GM18873 (cell line): ENCODE data around the gene NDUFC1.
"Not testable (repeated sequence)": the region's sequence is repeated elsewhere in the genome, so short reads cannot be mapped to it uniquely, and the experiment has no call there.

Experiments used
- ATAC-seq: cut with Tn5 transposase; IDR thresholded peaks from one replicate; pipeline ENCODE4 v1.9.1; 2021; ENCODE audit warnings: mild to moderate bottlenecking, moderate library complexity, moderate number of reproducible peaks; ENCODE audit not compliant: unreplicated experiment, low FRiP score

NDUFC1 gene

DNA sequence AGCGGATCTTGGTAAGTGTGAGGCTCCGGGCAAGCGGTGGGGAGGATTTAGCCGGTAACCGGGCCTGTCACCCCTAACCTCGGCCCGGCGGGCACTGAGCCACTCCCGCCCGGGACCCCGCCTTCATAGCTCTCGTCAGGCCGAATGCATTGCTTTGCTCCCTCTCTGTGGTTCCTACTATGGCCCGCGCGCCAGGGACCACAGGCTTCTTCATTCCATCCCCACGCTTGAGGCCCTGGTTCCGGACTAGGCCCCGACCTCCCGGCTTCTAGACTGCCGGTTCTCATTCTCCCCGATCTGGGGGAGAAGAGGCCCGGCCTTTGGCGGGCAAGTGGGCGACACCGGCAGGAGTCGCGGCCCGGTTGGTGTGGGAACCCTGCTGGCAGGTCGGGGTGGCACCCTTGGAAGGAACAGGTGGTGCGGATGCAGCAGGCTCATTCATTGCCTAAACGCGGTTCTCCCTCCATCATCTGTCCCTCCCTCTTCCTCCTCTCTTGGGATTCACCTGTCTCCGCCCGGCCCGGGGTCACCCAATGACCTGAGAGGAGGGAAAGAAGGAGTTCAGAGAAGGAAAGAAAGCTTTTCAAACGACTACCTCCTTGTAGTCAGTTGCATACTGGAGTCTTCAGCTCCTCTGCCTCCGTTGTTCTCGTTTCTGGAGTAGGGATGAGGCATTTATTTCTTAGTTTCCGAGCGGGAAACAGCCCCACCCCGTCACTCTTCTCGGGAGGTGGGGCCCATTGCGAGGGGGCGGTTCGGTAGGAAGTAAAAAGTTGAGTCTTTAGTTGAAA is at the start of gene NDUFC1:
Gene NDUFC1, minus strand, starts transcription at position 657 of the 791 bp plus-strand sequence. CDS start 6,679 bp downstream, outside the sequence.
- ATAC-seq, result peak; percentile 31

GRCh38 chr4:139337612-139338011 is 35.3 kb upstream of the NDUFC1 start:
- ATAC-seq, result no peak

DNA sequence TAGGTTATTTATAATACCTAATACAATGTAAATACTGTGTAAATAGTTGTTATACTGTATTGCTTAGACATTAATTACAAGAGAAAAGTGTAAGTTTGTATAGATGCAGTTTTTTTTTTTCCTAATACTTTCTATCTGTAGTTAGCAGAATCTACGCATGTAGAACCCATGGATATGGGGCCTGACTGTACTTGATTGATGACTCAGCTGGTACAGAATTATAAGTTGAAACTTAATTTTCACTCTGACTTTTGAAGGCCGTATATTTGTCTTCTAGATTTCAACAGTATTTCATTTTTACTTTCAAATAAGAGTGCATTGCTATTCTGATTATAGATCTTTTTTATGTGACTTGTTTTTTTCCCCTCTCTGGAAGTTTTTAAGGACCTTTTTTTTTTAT is 30.8 kb upstream of the NDUFC1 start:
- no peak for ATAC-seq

DNA sequence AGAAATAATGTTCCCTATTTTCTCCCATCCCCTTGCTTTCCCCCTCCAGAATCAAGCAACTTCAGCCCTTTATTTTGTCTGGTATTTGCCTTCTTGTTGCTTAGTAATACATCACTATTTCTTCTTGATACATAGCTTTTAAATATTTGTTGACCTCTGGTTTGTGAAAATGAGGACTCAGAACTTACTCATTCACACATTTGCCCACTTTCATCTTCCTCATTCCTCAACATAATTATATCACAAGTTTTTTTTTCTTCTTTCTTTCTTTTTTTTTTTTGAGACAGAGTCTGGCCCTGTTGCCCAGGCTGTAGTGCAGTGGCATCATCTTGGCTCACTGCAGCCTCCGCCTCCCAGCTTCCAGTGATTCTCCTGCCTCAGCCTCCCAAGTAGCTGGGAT is 28.9 kb upstream of the NDUFC1 start:
- ATAC-seq, result no peak

DNA sequence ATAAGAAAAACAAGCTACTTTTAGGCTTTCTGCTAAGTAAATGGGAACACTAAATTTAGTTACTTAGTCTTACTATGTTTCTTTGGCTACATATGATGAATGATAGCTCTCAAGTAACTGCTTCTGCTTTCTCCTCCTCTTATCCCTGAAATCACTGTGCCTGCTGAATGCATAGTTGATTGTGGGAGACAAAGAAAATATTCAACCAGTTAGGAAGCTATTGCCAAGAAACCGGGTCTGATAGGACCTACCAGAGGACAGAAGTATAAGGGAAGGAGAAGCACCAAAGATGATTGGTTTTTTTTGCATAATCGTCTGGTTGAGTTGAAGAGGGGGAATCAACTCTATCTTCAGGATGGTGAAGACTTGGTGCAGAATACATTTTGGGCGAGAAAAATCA is 28.0 kb upstream of the NDUFC1 start:
- ATAC-seq, result no peak

DNA sequence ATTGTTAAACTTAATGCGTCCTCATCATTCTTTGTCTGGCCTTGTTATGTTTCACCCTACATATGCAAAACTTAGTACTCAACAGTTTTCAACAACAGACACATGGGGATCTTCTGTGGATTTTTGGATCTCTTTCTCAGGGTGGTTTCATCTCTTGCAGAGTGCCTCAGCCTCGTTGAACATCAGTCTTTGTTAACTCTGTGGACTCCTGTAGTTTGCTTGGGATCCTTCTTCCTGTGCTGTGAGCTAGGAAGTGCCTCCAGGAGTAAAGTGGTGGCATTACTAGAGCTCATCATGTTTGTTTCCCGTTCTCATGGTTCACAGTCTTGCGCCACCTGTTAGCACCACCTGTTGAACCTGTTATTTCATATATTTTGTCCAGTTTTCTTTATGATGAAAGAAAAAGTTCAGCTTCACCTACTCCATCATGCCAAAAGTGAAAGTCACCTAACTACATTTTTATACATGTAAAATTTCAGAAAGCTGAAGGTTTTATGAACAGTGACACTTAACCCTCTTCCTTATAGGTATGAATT is 27.5 kb upstream of the NDUFC1 start:
- no peak for ATAC-seq

- ATAC-seq, result no peak
Measured at GRCh38 chr4:139324620-139325019, 22.3 kb upstream of the NDUFC1 start.

DNA sequence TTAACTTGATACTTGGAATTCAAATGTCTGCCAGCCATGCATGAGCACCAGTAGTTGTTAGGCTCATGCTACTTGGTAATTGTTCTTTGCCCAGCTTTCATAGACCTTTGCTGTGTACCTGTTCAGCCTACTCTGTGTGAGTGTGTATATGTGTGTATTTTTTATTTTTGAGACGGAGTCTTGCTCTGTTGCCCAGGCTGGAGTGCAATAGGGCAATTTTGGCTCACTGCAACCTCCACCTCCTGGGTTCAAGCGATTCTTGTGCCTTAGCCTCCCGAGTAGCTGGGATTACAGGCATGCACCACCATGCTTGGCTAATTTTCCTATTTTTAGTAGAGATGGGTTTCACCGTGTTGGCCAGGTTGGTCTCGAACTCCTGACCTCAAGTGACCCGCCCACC is 20.3 kb upstream of the NDUFC1 start:
- not testable (repeated sequence) for ATAC-seq

GRCh38 chr4:139322070-139322469 is 19.8 kb upstream of the NDUFC1 start:
- ATAC-seq, result not testable (repeated sequence)

DNA sequence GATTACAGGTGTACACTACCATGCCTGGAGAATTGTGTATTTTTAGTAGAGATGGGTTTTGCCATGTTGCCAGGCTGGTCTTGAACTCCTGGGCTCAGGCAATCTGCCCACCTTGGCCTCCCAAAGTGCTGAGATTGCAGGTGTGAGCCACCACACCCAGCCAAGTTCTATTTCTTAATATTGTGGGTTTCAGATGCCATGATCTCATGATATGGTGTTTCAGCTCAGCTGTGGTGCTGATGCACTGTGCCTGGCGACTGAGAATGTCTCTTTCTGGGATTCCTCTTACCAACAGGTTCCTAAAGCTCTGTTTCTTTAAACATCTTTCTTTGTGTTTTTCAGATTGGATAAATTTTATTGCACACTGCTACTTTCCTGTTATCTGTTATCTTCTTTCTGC is 17.3 kb upstream of the NDUFC1 start:
- ATAC-seq, result no peak

GRCh38 chr4:139317635-139318034 is 15.4 kb upstream of the NDUFC1 start:
- ATAC-seq, result no peak

GRCh38 chr4:139316733-139317132 is 14.5 kb upstream of the NDUFC1 start:
- no peak for ATAC-seq

- peak; percentile 51 for ATAC-seq
Measured at GRCh38 chr4:139315221-139315675, 13.0 kb upstream of the NDUFC1 start.

- ATAC-seq, result no peak
Measured at GRCh38 chr4:139314047-139314800, 11.9 kb upstream of the NDUFC1 start.

- ATAC-seq, result not testable (repeated sequence)
Measured at GRCh38 chr4:139313414-139313813, 11.1 kb upstream of the NDUFC1 start.

DNA sequence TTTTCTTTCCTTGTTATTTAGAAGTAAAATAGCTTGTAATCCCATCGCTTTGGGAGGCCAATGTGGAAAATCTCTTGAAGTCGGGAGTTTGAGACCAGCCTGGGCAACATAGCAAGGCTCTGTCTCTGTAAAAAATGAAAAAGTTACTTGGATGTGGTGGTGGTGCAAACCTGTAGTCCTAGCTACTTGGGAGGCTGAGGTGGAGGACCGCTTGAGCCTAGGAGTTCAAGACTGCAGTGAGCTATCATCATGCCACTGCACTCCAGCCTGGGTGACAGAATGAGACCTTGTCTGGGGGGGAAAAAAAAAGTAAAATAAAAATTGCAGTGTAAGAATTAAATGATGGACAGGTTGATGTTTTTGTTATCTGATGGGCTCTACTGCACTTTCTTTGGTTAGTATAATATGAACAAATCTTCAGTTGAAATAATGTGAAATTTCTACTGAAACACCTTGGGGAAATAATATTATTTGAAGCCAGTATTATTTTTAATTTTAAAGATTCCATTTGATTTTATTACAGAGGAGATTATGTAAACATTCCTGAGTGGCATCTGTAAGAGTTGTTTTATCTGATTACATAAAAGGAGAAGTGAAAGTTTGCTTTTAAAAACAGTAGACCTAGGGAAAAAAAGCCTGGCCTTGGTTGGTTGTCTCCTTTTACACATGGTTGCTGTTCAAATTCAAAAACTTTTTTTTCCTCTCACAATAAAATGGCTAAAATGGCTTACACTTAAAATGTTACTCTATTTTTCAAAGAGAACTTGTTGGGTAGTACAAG is 10.5 kb upstream of the NDUFC1 start:
- ATAC-seq, result no peak

DNA sequence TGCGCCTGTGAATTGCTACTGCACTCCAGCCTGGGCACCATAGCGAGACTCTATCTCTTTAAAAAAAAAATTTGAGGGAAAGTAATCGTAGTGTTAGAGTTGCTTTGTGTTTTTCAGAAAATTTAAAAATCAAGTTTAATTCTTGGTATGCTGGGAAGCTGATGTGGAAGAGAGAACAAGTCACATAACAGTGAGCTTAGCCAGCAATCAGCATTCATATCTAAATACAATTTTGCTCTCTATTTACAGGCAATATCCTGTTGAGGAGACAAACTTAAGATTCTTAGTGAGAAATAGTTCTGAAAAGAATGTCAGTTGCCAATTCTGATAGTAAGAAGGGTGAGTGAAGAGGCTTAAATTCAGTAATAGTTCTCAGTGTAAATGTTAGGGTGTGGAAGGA is 9.6 kb upstream of the NDUFC1 start:
- ATAC-seq, result no peak

GRCh38 chr4:139304920-139305319 is 2.6 kb upstream of the NDUFC1 start:
- no peak for ATAC-seq

DNA sequence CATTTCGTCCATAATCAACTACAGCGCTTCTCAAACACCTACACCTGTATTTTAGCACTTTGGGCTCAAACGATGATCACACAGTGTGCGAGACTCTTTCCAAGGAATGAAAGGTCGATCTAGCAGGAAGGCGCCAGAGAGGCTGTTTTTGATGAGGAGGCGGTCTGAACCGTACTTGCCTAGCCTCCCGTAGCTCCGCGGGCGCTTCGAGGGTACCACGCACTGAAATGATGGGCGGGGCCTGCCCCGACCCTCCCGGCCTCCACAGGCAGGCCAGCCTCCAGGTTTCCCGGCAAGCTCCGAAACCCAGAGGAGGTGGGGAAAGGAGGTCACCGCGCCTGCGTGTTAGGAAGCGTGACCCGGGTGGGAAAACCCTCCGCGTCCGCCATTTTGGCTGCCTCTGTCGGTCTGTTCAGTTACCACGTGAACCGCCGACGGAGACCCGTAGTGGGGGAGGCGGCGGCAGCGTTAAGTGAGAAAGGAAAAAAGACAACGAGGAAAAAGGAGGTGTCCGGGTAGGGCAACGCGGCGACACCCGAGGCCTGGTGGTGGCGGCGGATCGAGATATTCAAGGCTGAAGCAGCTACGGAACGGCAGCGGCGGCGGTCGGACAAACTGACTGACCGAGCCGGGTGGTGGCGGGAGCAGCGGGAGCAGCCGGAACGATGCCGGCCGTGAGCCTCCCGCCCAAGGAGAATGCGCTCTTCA is 1.0 kb downstream of the NDUFC1 start, which contains the start of gene NAA15:
Gene NAA15, plus strand, starts transcription at position 393 of the 708 bp plus-strand sequence. Its CDS starts 273 bp downstream, at position 666.
- peak; percentile 82 for ATAC-seq
